Sigmoid colon (tissue), 7 donors: ENCODE results near the gene DAPK2. TPM values are rescaled to one million over a fixed set of nuclear protein-coding genes. Genes with fewer than 3 reads are reported as not detected.

Experiments
- DNase-seq: peaks from one replicate; pipeline ENCODE4 v3.0.0-alpha.2; 2019
- H3K27ac ChIP-seq, 4 donors: fragments of 200-600 bp; sonication (generic); one replicate each; pipeline ENCODE4 v1.5.1; 2016 to 2019; ENCODE audit warnings: mild to moderate bottlenecking in 1 of 4
- H3K27me3 ChIP-seq, 3 donors: fragments of 200-600 bp; sonication (generic); one replicate each; pipeline ENCODE4 v1.5.1; 2019; ENCODE audit warnings: mild to moderate bottlenecking in 1 of 3
- H3K36me3 ChIP-seq, 4 donors: fragments of 200-600 bp; sonication (generic); one replicate each; pipeline ENCODE4 v1.5.1; 2016 to 2019
- H3K4me1 ChIP-seq, 4 donors: fragments of 200-600 bp; sonication (generic); one replicate each; pipeline ENCODE4 v1.5.1; 2017 to 2019
- H3K4me3 ChIP-seq, 4 donors: fragments of 200-600 bp; sonication (generic); one replicate each; pipeline ENCODE4 v1.5.1; 2017 to 2019; ENCODE audit warnings: mild to moderate bottlenecking in 2 of 4, moderate library complexity in 1 of 4
- H3K9me3 ChIP-seq, 4 donors: fragments of 200-600 bp in 3 of 4; sonication (generic) in 3 of 4; one replicate each; pipeline versions ENCODE4 v1.5.1 to v1.6.1; 2013 to 2019
- EP300 ChIP-seq, 4 donors: sonication (generic); formaldehyde crosslinking; IDR thresholded peaks; one replicate each; pipeline ENCODE4 v1.6.1; 2017; ENCODE audit warnings: antibody characterized with exemption in 4 of 4
- POLR2A ChIP-seq, 2 donors: fragments of 450-650 bp; IDR thresholded peaks; one replicate each; pipeline ENCODE4 v1.6.1; 2016; ENCODE audit warnings: antibody characterized with exemption in 2 of 2, mild to moderate bottlenecking in 2 of 2, moderate library complexity in 2 of 2
- POLR2AphosphoS5 ChIP-seq, 4 donors: sonication (generic); formaldehyde crosslinking; IDR thresholded peaks; one replicate each; pipeline ENCODE4 v1.6.1; 2017; ENCODE audit warnings: antibody characterized with exemption in 4 of 4
- WGBS, 2 donors: extraction: QIAGEN DNeasy Blood & Tissue Kit; methylation state at CpG; one replicate each; pipeline ENCODE4 v1.1.7; 2013; 5-methylcytosine and 5-hydroxymethylcytosine counted together
- intact Hi-C: fragments of 100-400 bp; cut with DNase I; formaldehyde crosslinking; loops from one replicate; pipeline ENCODE4 v1.15.1; 2023
- polyA plus RNA-seq, 3 donors: library from polyadenylated mRNA; stranded (reverse); fragments of 200-250 nt; gene quantifications; one replicate each; pipeline ENCODE4 v1.2.3, GENCODE V29; 2013
- total RNA-seq, 4 donors: library from RNA; depleted of rRNA; stranded (reverse); fragments of >200 nt; gene quantifications; one replicate each; pipeline ENCODE4 v1.1.0, GENCODE V29; 2016
- TF ChIP-seq, protein P1 (sequence below), 4 experiments: fragments of 450-650 bp in 3 of 4; fragments of 200-600 bp in 1 of 4; IDR thresholded peaks; one replicate each; pipeline ENCODE4 v1.5.1; 2016 to 2019; ENCODE audit warnings: antibody characterized with exemption in 4 of 4, mild to moderate bottlenecking in 3 of 4, moderate library complexity in 2 of 4
- donor health status: healthy with polysubstance abuse.
- donor health status: Bipolar disorder and iron deficiency.
- donor health status: healthy.

The DAPK2 gene
- total and polyA plus RNA-seq, 7 donors, result 2.1 to 27.7 (median 5.5) TPM

DNA sequence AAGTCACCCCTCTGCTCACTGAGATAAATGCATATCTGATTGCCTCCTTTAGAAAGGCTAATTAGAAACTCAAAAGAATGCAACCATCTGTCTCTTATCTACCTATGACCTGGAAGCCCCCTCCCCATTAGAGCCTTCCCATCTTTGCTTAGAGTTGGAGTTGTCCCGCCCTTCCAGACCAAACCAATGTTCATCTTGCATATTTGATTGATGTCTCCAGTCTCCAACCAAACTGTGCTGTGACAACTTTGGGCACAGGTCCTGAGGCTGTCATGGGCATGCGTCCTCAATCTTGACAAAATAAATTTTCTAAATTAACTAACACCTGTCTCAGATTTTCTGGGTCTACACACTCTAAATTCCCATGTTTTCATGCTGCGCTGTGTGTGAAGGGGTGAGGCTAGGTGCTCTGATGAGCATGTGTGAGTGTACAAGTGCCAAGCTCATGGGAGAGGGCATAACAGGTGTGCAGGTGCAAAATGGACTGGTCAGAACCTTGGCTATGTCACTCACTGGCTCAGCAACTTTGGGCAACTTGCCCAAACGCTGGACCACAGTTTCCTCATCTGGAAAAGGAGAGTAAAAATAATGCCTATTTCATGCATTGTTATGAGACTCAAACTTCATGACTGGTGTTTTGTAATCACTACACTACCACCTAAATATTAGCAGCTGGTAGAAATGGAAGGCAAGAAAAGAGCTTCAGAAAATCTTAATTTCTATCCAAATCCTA is 7.2 kb downstream of the DAPK2 start:
- TF ChIP-seq POLR2A (IDR thresholded peaks at IDR 0.05) (no peak), POLR2AphosphoS5 (IDR thresholded peaks at IDR 0.05) (no peak), EP300 (IDR thresholded peaks at IDR 0.05) (no peak)
- TF ChIP-seq, protein P1, sequence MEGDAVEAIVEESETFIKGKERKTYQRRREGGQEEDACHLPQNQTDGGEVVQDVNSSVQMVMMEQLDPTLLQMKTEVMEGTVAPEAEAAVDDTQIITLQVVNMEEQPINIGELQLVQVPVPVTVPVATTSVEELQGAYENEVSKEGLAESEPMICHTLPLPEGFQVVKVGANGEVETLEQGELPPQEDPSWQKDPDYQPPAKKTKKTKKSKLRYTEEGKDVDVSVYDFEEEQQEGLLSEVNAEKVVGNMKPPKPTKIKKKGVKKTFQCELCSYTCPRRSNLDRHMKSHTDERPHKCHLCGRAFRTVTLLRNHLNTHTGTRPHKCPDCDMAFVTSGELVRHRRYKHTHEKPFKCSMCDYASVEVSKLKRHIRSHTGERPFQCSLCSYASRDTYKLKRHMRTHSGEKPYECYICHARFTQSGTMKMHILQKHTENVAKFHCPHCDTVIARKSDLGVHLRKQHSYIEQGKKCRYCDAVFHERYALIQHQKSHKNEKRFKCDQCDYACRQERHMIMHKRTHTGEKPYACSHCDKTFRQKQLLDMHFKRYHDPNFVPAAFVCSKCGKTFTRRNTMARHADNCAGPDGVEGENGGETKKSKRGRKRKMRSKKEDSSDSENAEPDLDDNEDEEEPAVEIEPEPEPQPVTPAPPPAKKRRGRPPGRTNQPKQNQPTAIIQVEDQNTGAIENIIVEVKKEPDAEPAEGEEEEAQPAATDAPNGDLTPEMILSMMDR (IDR thresholded peaks at IDR 0.05), result no peak
- no peaks in the 10 kb centered on the region for H3K4me1 ChIP-seq
- H3K27ac ChIP-seq, result no peak overlapping the region
- WGBS, 2 donors, result 92 to 95% methylated on average over 4 of the region's 4 CpGs
- intact Hi-C loops, result no loop called here
- H3K27me3 ChIP-seq, result no peaks in the 10 kb centered on the region
- no peak overlapping the region for H3K4me3 ChIP-seq
- no peaks in the 10 kb centered on the region for H3K36me3 ChIP-seq
- no peaks in the 10 kb centered on the region for H3K9me3 ChIP-seq
- DNase-seq, result no peak

DNA sequence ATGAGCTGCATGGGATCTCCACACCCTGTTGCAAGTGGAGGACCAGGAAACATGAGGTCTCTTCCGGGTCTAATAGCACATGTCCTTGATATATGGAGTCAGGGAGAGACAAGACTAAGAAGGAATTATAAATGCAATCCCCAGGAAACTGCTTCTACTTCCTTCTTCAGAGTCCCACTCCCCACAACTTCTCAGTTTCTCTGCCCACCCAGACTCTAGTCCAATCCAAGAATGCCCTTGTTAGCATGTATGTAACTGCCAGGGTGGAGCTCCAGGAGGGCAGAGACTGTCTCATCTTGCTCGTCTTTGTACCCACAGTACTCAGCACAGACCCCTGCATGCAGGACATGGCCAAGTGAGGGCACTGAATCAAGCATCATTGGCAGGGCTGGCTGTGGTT is 8.3 kb downstream of the DAPK2 start:
- no peak for DNase-seq
- TF ChIP-seq POLR2AphosphoS5 (IDR thresholded peaks at IDR 0.05) (no peak), POLR2A (IDR thresholded peaks at IDR 0.05) (no peak), EP300 (IDR thresholded peaks at IDR 0.05) (no peak)
- TF ChIP-seq, protein P1 (IDR thresholded peaks at IDR 0.05), result no peak
- 45 to 92% methylated on average over 2 of the region's 2 CpGs for WGBS, 2 donors
- intact Hi-C loops, result no loop called here
- H3K4me1 ChIP-seq, result no peaks in the 10 kb centered on the region
- no peak overlapping the region for H3K27ac ChIP-seq
- no peaks in the 10 kb centered on the region for H3K36me3 ChIP-seq
- H3K9me3 ChIP-seq, result no peaks in the 10 kb centered on the region
- no peaks in the 10 kb centered on the region for H3K27me3 ChIP-seq
- no peak overlapping the region for H3K4me3 ChIP-seq

DNA sequence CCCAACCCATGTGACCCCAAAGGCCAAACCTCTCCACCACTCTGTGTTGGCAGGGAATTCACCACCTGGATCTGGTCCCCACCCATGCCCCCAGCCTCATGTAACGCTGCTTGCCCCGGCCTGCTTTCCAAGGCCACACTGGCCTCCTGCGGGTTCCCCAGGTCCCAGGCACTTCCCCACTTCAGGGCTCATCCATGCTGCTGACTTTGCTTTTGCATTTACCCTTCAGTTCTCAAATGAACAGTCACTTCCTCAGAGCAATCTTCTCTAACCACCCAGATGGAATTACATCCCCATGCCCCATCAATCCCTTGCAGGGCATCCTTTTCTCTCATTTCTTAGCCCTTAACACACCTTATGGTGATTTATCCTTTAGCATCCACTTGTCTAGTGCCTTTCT is 9.2 kb downstream of the DAPK2 start:
- DNase-seq, result no peak
- Histone ChIP-seq H3K27me3 (no peaks in the 10 kb centered on the region), H3K4me1 (no peaks in the 10 kb centered on the region), H3K4me3 (no peak overlapping the region), H3K27ac (no peak overlapping the region), H3K9me3 (no peaks in the 10 kb centered on the region), H3K36me3 (no peaks in the 10 kb centered on the region)
- TF ChIP-seq POLR2AphosphoS5 (IDR thresholded peaks at IDR 0.05) (no peak), EP300 (IDR thresholded peaks at IDR 0.05) (no peak), POLR2A (IDR thresholded peaks at IDR 0.05) (no peak)
- TF ChIP-seq, protein P1 (IDR thresholded peaks at IDR 0.05), result no peak
- 92 to 97% methylated on average over 3 of the region's 3 CpGs for WGBS, 2 donors
- intact Hi-C loops, result no loop called here

DNA sequence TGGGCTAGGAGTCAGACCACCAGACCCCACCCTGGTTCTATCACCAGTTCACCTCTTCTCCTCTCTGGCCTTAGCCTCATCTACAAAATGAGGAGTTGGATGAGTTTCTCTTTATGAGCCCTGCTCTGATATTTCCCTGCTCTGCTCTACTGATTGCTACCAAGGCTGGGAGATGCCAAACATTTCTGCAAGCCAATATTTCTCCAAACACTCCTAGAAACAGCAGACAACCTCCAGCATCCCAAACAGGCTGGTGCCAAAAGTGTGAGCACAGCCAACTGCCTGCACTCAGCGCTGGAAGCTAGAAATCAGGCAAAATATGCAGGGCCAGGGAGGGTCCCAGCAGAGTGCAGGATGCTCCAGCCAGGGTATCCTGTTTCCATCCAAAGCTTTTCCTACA is 10.8 kb downstream of the DAPK2 start:
- Histone ChIP-seq H3K36me3 (no peaks in the 10 kb centered on the region), H3K4me3 (no peak overlapping the region), H3K4me1 (no peaks in the 10 kb centered on the region), H3K27ac (no peak overlapping the region), H3K9me3 (no peaks in the 10 kb centered on the region), H3K27me3 (no peaks in the 10 kb centered on the region)
- TF ChIP-seq EP300 (IDR thresholded peaks at IDR 0.05) (no peak), POLR2A (IDR thresholded peaks at IDR 0.05) (no peak), POLR2AphosphoS5 (IDR thresholded peaks at IDR 0.05) (no peak)
- TF ChIP-seq, protein P1 (IDR thresholded peaks at IDR 0.05), result no peak
- DNase-seq, result no peak
- 86 to 91% methylated on average over 1 of the region's 1 CpG for WGBS, 2 donors
- intact Hi-C loops, result no loop called here

DNA sequence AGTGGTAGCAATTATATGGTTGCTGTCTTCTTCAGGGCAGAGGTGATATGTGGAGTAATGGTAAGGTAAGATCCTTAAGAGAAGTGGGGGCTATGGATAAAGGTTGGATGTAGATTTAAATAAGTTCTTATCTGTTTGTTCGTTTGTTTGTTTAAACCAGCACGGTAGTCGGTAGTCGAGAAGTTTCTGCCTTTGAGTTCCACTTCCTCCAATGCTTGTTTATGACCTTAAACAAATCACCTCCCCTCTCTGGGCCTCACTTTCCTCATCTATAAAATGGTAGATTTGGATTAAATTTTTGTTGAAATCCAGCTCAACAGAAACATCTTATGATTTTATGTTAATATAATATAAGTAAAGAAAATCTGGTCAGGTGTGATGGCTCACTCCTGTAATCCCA is 11.8 kb downstream of the DAPK2 start:
- WGBS, 2 donors, result 34 to 43% methylated on average over 4 of the region's 4 CpGs
- Histone ChIP-seq H3K4me1 (no peaks in the 10 kb centered on the region), H3K27me3 (no peaks in the 10 kb centered on the region), H3K4me3 (no peak overlapping the region), H3K9me3 (no peaks in the 10 kb centered on the region), H3K36me3 (no peaks in the 10 kb centered on the region), H3K27ac (no peak overlapping the region)
- DNase-seq, result no peak
- intact Hi-C loops, result no loop called here
- TF ChIP-seq, protein P1 (IDR thresholded peaks at IDR 0.05), result no peak
- TF ChIP-seq EP300 (IDR thresholded peaks at IDR 0.05) (no peak), POLR2AphosphoS5 (IDR thresholded peaks at IDR 0.05) (no peak), POLR2A (IDR thresholded peaks at IDR 0.05) (no peak)
